ENCODE results near the gene MAP3K1.
A peak's percentile ranks its signal among the peaks of the same experiment; 100 is the strongest.
"Not testable (repeated sequence)": the region's sequence is repeated elsewhere in the genome, so short reads cannot be mapped to it uniquely, and the experiment has no call there.

The MAP3K1 gene

GRCh38 chr5:56814963-56815657 is at the start of gene MAP3K1:
Gene MAP3K1, plus strand, starts transcription at chr5:56815549. Its CDS starts 25 bp downstream, at chr5:56815574.
- peak within 1 kb of the TSS; percentile 86 for H3K4me3 ChIP-seq (ENCODE audit: low read length)
- DNase-seq (ENCODE audit: low read depth): peak; percentile 82
- TF ChIP-seq, protein P1, sequence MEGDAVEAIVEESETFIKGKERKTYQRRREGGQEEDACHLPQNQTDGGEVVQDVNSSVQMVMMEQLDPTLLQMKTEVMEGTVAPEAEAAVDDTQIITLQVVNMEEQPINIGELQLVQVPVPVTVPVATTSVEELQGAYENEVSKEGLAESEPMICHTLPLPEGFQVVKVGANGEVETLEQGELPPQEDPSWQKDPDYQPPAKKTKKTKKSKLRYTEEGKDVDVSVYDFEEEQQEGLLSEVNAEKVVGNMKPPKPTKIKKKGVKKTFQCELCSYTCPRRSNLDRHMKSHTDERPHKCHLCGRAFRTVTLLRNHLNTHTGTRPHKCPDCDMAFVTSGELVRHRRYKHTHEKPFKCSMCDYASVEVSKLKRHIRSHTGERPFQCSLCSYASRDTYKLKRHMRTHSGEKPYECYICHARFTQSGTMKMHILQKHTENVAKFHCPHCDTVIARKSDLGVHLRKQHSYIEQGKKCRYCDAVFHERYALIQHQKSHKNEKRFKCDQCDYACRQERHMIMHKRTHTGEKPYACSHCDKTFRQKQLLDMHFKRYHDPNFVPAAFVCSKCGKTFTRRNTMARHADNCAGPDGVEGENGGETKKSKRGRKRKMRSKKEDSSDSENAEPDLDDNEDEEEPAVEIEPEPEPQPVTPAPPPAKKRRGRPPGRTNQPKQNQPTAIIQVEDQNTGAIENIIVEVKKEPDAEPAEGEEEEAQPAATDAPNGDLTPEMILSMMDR (IDR thresholded peaks at IDR 0.05; ENCODE audit: insufficient read depth, low read depth, low read length, missing control alignments): peak; percentile 17

DNA sequence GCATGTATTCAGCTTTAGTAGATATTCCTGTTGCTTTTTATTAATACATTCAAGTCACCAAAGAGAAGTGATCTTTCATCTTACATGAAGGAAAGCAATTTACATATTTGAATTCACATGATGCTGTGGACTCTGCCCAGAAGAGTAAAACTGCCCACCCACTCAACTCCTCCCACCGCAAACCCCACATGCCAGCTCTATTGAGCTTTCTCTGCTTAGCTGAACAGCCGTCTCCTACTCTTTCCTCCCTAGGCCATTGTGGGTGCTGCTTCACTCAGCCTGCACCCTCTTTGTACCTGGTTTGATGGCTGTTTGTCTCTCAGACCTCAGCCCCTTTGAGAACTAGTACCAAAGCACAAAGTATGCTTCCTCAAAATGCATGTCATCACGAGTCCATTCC is 48.4 kb upstream of the MAP3K1 start:
- TF ChIP-seq, protein P1 (IDR thresholded peaks at IDR 0.05; ENCODE audit: insufficient read depth, low read depth, low read length, missing control alignments): no peak
- DNase-seq (ENCODE audit: low read depth): no peak
- H3K4me3 ChIP-seq (ENCODE audit: low read length): no peak overlapping the region

- no peak overlapping the region for H3K4me3 ChIP-seq (ENCODE audit: low read length)
- TF ChIP-seq, protein P1 (IDR thresholded peaks at IDR 0.05; ENCODE audit: insufficient read depth, low read depth, low read length, missing control alignments): no peak
- DNase-seq (ENCODE audit: low read depth): no peak
These were observed 45.3 kb upstream of the MAP3K1 start for GRCh38 chr5:56769875-56770604.

DNA sequence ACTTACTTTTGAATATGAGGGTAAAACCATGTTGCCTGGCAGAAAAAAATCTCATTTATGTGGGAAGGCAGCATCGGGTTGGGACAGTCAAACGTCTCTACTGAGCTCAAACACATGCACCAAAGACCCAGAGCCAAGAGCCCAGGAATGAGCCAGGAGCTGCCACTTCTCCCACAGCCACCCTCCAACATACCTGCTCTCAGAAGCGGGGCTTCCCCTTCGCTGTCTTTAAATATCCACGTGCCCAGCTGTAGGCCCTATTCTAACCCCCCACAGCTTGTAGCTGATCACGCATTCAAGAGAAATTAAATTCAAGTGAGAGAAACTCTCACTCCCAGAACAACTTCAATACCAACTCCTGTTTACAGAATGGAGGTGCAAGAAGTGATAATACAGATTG is 42.6 kb upstream of the MAP3K1 start:
- DNase-seq (ENCODE audit: low read depth): no peak
- TF ChIP-seq, protein P1 (IDR thresholded peaks at IDR 0.05; ENCODE audit: insufficient read depth, low read depth, low read length, missing control alignments): no peak
- no peak overlapping the region for H3K4me3 ChIP-seq (ENCODE audit: low read length)

DNA sequence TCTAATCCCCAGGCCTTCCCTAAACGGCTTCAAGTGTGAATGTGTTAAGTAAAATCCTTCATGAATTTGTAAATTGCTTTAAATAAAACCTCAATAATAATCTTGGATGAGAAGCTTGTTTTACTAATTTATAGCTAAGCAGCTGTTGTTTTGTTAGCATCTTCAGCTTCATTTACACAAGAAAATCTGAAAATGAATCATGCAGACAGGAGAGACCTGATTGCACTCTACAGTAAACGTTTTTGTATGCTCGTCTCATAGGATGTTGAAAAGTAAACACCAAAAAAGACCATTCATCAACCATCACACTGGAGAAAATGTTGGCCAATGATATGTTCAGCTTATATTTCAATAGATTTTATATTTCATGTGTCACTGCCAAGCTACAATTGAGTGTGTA is 40.4 kb upstream of the MAP3K1 start:
- no peak overlapping the region for H3K4me3 ChIP-seq (ENCODE audit: low read length)
- DNase-seq (ENCODE audit: low read depth): peak; percentile 5
- TF ChIP-seq, protein P1 (IDR thresholded peaks at IDR 0.05; ENCODE audit: insufficient read depth, low read depth, low read length, missing control alignments): no peak

DNA sequence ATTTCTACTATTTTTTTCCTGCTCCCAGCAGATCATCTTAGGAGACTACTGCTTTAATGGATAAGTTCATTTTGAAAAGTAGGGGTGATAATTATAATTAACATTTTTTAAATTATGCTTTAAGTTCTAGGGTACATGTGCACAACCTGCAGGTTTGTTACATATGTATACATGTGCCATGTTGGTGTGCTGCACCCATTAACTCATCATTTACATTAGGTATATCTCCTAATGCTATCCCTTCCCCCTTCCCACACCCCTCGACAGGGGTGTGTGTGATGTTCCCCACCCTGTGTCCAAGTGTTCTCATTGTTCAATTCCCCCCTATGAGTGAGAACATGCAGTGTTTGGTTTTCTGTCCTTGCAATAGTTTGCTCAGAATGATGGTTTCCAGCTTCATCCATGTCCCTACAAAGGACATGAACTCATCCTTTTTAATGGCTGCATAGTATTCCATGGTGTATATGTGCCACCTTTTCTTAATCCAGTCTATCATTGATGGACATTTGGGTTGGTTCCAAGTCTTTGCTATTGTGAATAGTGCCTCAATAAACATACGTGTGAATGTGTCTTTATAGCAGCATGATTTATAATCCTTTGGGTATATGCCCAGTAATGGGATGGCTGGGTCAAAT is 39.0 kb upstream of the MAP3K1 start:
- not testable (repeated sequence) for H3K4me3 ChIP-seq (ENCODE audit: low read length); DNase-seq (ENCODE audit: low read depth)

- peak; percentile 42 for DNase-seq (ENCODE audit: low read depth)
- H3K4me3 ChIP-seq (ENCODE audit: low read length): no peak overlapping the region
- TF ChIP-seq, protein P1 (IDR thresholded peaks at IDR 0.05; ENCODE audit: insufficient read depth, low read depth, low read length, missing control alignments): no peak
These were observed 32.1 kb upstream of the MAP3K1 start for GRCh38 chr5:56783261-56783660.
